Ovary (tissue), 9 donors: Measurements from ENCODE around the gene DNM2. TPM values are rescaled to one million over a fixed set of nuclear protein-coding genes. Genes with fewer than 3 reads are reported as not detected.

Experiments
- DNase-seq, 5 donors: peaks; one replicate each; pipeline ENCODE4 v3.0.0-alpha.2; 2019 to 2020
- H3K27ac ChIP-seq, 2 donors: fragments of 200-600 bp; one replicate each; pipeline versions ENCODE4 v1.5.1 to v1.8.0; 2019 to 2022
- H3K27me3 ChIP-seq: fragments of 200-600 bp; one replicate; pipeline ENCODE4 v1.8.0; 2022
- H3K36me3 ChIP-seq: fragments of 200-600 bp; sonication (generic); one replicate; pipeline ENCODE4 v1.5.1; 2019
- H3K4me1 ChIP-seq: one replicate; pipeline ENCODE4 v1.8.1; 2013; ENCODE audit warnings: mild to moderate bottlenecking, moderate library complexity; ENCODE audit not compliant: insufficient read depth
- H3K4me3 ChIP-seq: fragments of 200-600 bp; sonication (generic); one replicate; pipeline ENCODE4 v1.5.1; 2017
- H3K9me3 ChIP-seq, 2 donors: fragments of 200-600 bp in 1 of 2; sonication (generic) in 1 of 2; one replicate each; pipeline versions ENCODE4 v1.5.1 to v1.8.1; 2013 to 2019; ENCODE audit warnings: mild to moderate bottlenecking in 1 of 2, moderate library complexity in 1 of 2
- CTCF ChIP-seq, 3 donors: fragments of 450-650 bp in 2 of 3; fragments of 200-600 bp in 1 of 3; IDR thresholded peaks; one replicate each; pipeline versions ENCODE4 v1.5.1 to v1.8.0; 2016 to 2022; ENCODE audit warnings: antibody characterized with exemption in 3 of 3, mild to moderate bottlenecking in 1 of 3
- EP300 ChIP-seq: sonication (generic); formaldehyde crosslinking; IDR thresholded peaks from one replicate; pipeline ENCODE4 v1.6.1; 2017; ENCODE audit warnings: antibody characterized with exemption
- POLR2A ChIP-seq: fragments of 450-650 bp; IDR thresholded peaks from one replicate; pipeline ENCODE4 v1.6.1; 2017; ENCODE audit warnings: antibody characterized with exemption, mild to moderate bottlenecking, moderate library complexity
- WGBS, 3 donors: extraction: QIAGEN DNeasy Blood & Tissue Kit in 1 of 3; methylation state at CpG; one replicate each; pipeline versions ENCODE4 v1.1.5 to v1.1.7; 2013 to 2017; 5-methylcytosine and 5-hydroxymethylcytosine counted together
- intact Hi-C, 4 donors: fragments of 100-400 bp; cut with DNase I; formaldehyde crosslinking; loops; one replicate each; pipeline versions ENCODE4 v1.11.0 to v1.15.1; 2022 to 2023
- polyA plus RNA-seq, 2 donors: library from polyadenylated mRNA; stranded (reverse); fragments of 200-250 nt in 1 of 2; fragments of 350-450 nt in 1 of 2; fragmentation: Illumina TruSeq in 1 of 2; extraction: RNeasy Lipid Tissue Mini Kit (QIAGEN cat#74804) in 1 of 2; gene quantifications; one replicate each; pipeline ENCODE4 v1.2.3, GENCODE V29; 2013 to 2014
- total RNA-seq, 7 donors: library from RNA; depleted of rRNA in 2 of 7; stranded (reverse); fragments of >200 nt in 2 of 7; fragmentation: NEBNext Ultra II Directional in 3 of 7; extraction: Animal tissue kit (Norgen Biotek cat#: 25700) in 3 of 7; gene quantifications; one replicate each; pipeline versions ENCODE4 v1.1.0 to v1.2.4, GENCODE V29; 2016 to 2023
- donor health status: DM: no; HTN: no; CAD: no; lungs with moderate emphysema.
- donor health status: DM: no; HTN: no; CAD: no.
- donor health status: Bipolar disorder and iron deficiency.
- donor health status: DM: yes; HTN: yes; CAD: no.
- donor health status: DM: no; HTN: no; CAD: no.
- donor health status: DM: yes; HTN: yes; CAD: no.

The DNM2 gene
- total and polyA plus RNA-seq, 9 donors: 51.1 to 121 (median 74.3) TPM

DNA sequence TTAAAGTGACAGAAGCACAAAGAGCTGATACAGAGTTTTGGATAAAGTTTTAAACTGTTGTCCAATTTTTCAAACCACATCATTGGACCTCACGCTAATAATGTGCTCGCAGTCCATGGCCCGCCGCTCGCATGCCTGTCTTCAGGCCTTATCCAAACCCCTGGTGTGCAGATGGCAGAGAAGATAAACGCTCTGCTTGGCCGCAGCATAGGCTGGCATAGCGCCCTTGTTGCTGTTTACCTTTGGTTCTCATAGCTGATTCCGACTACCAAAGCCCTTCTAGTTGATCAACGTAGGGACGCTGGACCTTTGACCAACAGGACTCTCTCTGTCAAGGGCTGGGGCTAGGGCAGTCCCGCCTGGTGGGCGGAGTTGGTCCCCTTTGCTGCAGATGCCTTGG, 40.1 kb upstream of the DNM2 start:
- WGBS, 3 donors: 82 to 88% (median 84%) methylated on average over 13 of the region's 13 CpGs
- H3K4me3 ChIP-seq: no peak overlapping the region
- H3K27ac ChIP-seq: no peak overlapping the region
- H3K27me3 ChIP-seq: no peaks in the 10 kb centered on the region
- TF ChIP-seq EP300 (no peak), POLR2A (no peak), CTCF (IDR thresholded peaks at IDR 0.05) (no peak)
- intact Hi-C loops: no loop called here
- DNase-seq: no peak
- H3K36me3 ChIP-seq: no peaks in the 10 kb centered on the region
- no peaks in the 10 kb centered on the region for H3K4me1 ChIP-seq
- no peaks in the 10 kb centered on the region for H3K9me3 ChIP-seq

DNA sequence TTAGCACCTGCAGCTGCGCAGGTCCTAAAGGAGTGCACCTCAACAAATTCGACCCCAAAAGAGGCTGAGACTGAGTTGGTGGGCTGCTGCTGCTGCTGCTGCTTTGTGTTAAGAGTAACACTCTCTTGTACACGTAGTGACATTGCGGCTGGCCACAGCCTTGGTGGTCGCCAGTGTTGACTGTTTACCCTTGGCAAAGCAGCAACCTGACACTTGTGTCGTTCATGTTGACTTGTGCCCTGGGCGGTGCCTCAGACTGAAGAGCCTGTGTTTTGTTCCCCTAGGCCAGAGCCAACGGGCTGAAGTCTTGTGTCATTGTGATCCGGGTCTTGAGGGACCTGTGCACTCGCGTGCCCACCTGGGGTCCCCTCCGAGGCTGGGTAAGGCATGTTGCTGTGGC, 39.1 kb upstream of the DNM2 start:
- Histone ChIP-seq H3K9me3 (no peaks in the 10 kb centered on the region), H3K36me3 (no peaks in the 10 kb centered on the region), H3K4me3 (no peak overlapping the region), H3K27me3 (no peaks in the 10 kb centered on the region), H3K4me1 (no peaks in the 10 kb centered on the region), H3K27ac (no peak overlapping the region)
- 84 to 91% (median 85%) methylated on average over 12 of the region's 12 CpGs for WGBS, 3 donors
- intact Hi-C loops: no loop called here
- TF ChIP-seq CTCF (IDR thresholded peaks at IDR 0.05) (no peak), EP300 (no peak), POLR2A (no peak)
- no peak for DNase-seq

GRCh38 chr19:10679743-10680142, 38.1 kb upstream of the DNM2 start:
- no peak overlapping the region for H3K4me3 ChIP-seq
- no peak for DNase-seq
- no peaks in the 10 kb centered on the region for H3K9me3 ChIP-seq
- TF ChIP-seq POLR2A (no peak), EP300 (no peak)
- H3K36me3 ChIP-seq: no peaks in the 10 kb centered on the region
- WGBS, 3 donors: 85 to 87% (median 86%) methylated on average over 18 of the region's 18 CpGs
- H3K27me3 ChIP-seq: no peaks in the 10 kb centered on the region
- intact Hi-C loops: no loop called here
- H3K4me1 ChIP-seq: no peaks in the 10 kb centered on the region
- H3K27ac ChIP-seq: no peak overlapping the region

DNA sequence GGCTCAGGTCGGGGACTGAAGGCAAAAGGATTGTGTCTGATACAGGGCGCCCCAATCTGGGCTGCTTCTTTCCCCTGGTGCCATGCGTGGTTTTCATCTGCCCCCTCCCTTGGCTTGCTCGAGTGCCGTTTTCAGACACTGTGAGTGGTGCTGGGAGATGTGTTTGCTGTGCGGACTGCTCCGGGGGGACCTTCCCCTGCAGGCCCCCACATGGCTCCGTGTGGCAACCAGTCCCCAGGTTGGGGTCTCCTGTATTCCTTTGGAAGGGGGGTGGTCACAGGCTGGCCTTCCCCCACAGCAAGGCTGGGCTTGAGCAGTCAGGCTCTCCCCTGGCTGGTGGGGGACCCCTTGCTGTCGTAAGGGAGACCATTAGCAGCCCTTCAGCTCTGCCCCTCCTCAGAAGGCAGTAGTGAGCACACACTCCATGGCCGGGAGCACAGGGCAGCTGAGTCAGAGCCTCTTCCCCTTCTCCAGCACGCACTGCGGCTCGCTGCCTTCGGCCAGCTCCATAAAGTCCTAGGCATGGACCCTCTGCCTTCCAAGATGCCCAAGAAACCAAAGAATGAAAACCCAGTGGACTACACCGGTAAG, 37.2 kb upstream of the DNM2 start:
- H3K4me3 ChIP-seq: no peak overlapping the region
- no peaks in the 10 kb centered on the region for H3K4me1 ChIP-seq
- DNase-seq: no peak
- H3K36me3 ChIP-seq: no peaks in the 10 kb centered on the region
- no peaks in the 10 kb centered on the region for H3K27me3 ChIP-seq
- no peaks in the 10 kb centered on the region for H3K9me3 ChIP-seq
- intact Hi-C loops: no loop called here
- H3K27ac ChIP-seq: no peak overlapping the region
- 84 to 94% (median 88%) methylated on average over 15 of the region's 15 CpGs for WGBS, 3 donors
- TF ChIP-seq EP300: no peak
- TF ChIP-seq CTCF (IDR thresholded peaks at IDR 0.05): no peak
- TF ChIP-seq POLR2A: no peak

DNA sequence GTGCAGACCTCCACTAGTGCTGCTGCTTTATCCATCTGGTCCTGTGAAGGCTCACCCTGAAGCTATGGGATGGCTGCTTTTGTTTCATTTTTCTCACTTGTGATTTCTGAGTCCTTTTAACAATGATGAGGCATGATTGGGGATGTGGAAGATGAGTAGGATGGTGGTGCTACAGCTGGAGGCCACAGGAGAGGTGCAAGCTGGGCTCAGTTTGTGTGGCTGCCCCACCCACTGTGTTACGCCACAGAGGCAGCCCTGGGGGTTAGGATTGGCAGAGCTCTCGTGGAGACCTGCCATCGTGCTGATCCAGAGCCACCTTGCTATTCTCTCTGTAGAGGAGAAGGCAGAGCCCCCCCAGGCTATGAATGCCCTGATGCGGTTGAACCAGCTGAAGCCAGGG, 36.2 kb upstream of the DNM2 start:
- Histone ChIP-seq H3K4me1 (no peaks in the 10 kb centered on the region), H3K36me3 (no peaks in the 10 kb centered on the region), H3K27me3 (no peaks in the 10 kb centered on the region), H3K9me3 (no peaks in the 10 kb centered on the region), H3K27ac (no peak overlapping the region), H3K4me3 (no peak overlapping the region)
- intact Hi-C loops: no loop called here
- no peak for DNase-seq
- TF ChIP-seq POLR2A (no peak), CTCF (IDR thresholded peaks at IDR 0.05) (no peak), EP300 (no peak)
- 88 to 98% (median 95%) methylated on average over 4 of the region's 4 CpGs for WGBS, 3 donors
